Measurements from ENCODE around the gene MXD1. TPM values are rescaled to one million over a fixed set of nuclear protein-coding genes. Genes with fewer than 3 reads are reported as not detected.

MXD1 gene
- total and polyA plus RNA-seq, 9 of the 15 experiments (the other 6 are each of a cell fraction or from before 2014, with no cell fraction given), result 6.7 to 35.9 (median 11.0) TPM

- TF ChIP-seq, protein P1, sequence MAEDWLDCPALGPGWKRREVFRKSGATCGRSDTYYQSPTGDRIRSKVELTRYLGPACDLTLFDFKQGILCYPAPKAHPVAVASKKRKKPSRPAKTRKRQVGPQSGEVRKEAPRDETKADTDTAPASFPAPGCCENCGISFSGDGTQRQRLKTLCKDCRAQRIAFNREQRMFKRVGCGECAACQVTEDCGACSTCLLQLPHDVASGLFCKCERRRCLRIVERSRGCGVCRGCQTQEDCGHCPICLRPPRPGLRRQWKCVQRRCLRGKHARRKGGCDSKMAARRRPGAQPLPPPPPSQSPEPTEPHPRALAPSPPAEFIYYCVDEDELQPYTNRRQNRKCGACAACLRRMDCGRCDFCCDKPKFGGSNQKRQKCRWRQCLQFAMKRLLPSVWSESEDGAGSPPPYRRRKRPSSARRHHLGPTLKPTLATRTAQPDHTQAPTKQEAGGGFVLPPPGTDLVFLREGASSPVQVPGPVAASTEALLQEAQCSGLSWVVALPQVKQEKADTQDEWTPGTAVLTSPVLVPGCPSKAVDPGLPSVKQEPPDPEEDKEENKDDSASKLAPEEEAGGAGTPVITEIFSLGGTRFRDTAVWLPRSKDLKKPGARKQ (CRISPR knock-in tag; IDR thresholded peaks at IDR 0.05), result no peak
- TF ChIP-seq ZNF436 (CRISPR knock-in tag; IDR thresholded peaks at IDR 0.05) (no peak), NUFIP1 (IDR thresholded peaks at IDR 0.05; ENCODE audit: partially characterized antibody) (no peak), SOX6 (IDR thresholded peaks at IDR 0.05) (peak; percentile 71; the same call in 1 of the 2 replicates), POLR2AphosphoS2 (IDR thresholded peaks at IDR 0.05; ENCODE audit: low read length) (no peak), SMARCA4 (IDR thresholded peaks at IDR 0.05) (peak; percentile 91), CBX3 (IDR thresholded peaks at IDR 0.05; ENCODE audit: borderline replicate concordance in 1 of 2, low read length in 2 of 2) (no peak), RCOR1 (IDR thresholded peaks at IDR 0.05; ENCODE audit: borderline replicate concordance in 1 of 2, low read depth in 2 of 2, low read length in 2 of 2) (peak in 1 of 2 experiments; percentile 82; a peak in 2 of 4 replicates), U2AF2 (optimal IDR thresholded peaks at IDR 0.05; ENCODE audit: low read depth, low read length) (no peak), DDX20 (tag; IDR thresholded peaks at IDR 0.05; ENCODE audit: low read depth) (no peak), ZNF408 (CRISPR knock-in tag; IDR thresholded peaks at IDR 0.05; ENCODE audit: low read depth) (no peak), HOXB6 (CRISPR knock-in tag; IDR thresholded peaks at IDR 0.05; ENCODE audit: borderline replicate concordance) (no peak), ERF (CRISPR knock-in tag; IDR thresholded peaks at IDR 0.05) (no peak), ATF7 (IDR thresholded peaks at IDR 0.05) (peak; percentile 67), RB1 (IDR thresholded peaks at IDR 0.05; ENCODE audit: low read depth) (no peak)
- TF ChIP-seq, protein P2, sequence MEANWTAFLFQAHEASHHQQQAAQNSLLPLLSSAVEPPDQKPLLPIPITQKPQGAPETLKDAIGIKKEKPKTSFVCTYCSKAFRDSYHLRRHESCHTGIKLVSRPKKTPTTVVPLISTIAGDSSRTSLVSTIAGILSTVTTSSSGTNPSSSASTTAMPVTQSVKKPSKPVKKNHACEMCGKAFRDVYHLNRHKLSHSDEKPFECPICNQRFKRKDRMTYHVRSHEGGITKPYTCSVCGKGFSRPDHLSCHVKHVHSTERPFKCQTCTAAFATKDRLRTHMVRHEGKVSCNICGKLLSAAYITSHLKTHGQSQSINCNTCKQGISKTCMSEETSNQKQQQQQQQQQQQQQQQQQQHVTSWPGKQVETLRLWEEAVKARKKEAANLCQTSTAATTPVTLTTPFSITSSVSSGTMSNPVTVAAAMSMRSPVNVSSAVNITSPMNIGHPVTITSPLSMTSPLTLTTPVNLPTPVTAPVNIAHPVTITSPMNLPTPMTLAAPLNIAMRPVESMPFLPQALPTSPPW (CRISPR knock-in tag; IDR thresholded peaks at IDR 0.05), result no peak
- TF ChIP-seq, protein P3, sequence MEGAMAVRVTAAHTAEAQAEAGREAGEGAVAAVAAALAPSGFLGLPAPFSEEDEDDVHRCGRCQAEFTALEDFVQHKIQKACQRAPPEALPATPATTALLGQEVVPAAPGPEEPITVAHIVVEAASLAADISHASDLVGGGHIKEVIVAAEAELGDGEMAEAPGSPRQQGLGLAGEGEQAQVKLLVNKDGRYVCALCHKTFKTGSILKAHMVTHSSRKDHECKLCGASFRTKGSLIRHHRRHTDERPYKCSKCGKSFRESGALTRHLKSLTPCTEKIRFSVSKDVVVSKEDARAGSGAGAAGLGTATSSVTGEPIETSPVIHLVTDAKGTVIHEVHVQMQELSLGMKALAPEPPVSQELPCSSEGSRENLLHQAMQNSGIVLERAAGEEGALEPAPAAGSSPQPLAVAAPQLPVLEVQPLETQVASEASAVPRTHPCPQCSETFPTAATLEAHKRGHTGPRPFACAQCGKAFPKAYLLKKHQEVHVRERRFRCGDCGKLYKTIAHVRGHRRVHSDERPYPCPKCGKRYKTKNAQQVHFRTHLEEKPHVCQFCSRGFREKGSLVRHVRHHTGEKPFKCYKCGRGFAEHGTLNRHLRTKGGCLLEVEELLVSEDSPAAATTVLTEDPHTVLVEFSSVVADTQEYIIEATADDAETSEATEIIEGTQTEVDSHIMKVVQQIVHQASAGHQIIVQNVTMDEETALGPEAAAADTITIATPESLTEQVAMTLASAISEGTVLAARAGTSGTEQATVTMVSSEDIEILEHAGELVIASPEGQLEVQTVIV (CRISPR knock-in tag; IDR thresholded peaks at IDR 0.05; ENCODE audit: borderline replicate concordance), result no peak
These were observed 19.1 kb downstream of the MXD1 start (continued) for GRCh38 chr2:69933839-69934613.

All from K562 (cell line).